Astrocyte (in vitro differentiated cells and primary cell): Measurements from ENCODE around the gene CNOT3.

Experiments
- EZH2 ChIP-seq: IDR thresholded peaks from 2 replicates; pipeline ENCODE4 v1.6.1; 2012; ENCODE audit warnings: mild to moderate bottlenecking, low read length, inconsistent platforms; ENCODE audit not compliant: insufficient read depth
- TF ChIP-seq, protein P1 (sequence below): IDR thresholded peaks from 2 replicates; pipeline ENCODE4 v1.5.1; 2011; ENCODE audit warnings: low read depth, mild to moderate bottlenecking, inconsistent platforms, low read length, moderate library complexity; ENCODE audit not compliant: insufficient read depth

DNA sequence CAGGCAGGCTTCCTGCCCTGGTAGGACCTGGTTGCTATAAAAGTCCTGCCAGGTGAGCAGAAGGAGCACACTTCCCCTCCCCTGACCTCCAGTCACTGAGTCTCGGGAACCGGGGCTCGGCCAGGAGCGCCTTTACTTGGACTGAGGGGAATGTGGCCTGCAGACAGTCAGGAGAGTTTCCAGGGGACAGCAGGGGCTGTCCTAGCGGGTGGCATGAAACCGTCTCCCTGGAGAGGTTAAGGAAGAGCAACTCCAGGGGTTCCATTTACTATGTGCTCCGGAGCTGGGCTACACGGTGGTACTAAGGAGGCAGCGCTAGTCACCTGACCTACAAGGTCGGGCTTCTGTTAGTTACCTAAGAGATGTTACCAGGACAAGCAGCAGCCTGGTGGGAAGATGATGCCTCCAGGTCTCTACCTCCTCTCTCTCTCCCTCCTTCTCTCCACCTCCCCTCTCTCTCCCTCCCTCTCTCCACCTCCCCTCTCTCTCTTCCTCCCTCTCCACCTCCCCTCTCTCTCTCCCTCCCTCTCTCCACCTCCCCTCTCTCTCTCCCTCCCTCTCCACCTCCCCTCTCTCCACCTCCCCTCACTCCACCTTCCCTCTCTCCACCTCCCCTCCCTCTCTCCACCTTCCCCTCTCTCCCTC lies 4.1 kb upstream of the CNOT3 start:
- TF ChIP-seq, protein P1, sequence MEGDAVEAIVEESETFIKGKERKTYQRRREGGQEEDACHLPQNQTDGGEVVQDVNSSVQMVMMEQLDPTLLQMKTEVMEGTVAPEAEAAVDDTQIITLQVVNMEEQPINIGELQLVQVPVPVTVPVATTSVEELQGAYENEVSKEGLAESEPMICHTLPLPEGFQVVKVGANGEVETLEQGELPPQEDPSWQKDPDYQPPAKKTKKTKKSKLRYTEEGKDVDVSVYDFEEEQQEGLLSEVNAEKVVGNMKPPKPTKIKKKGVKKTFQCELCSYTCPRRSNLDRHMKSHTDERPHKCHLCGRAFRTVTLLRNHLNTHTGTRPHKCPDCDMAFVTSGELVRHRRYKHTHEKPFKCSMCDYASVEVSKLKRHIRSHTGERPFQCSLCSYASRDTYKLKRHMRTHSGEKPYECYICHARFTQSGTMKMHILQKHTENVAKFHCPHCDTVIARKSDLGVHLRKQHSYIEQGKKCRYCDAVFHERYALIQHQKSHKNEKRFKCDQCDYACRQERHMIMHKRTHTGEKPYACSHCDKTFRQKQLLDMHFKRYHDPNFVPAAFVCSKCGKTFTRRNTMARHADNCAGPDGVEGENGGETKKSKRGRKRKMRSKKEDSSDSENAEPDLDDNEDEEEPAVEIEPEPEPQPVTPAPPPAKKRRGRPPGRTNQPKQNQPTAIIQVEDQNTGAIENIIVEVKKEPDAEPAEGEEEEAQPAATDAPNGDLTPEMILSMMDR: no peak
- TF ChIP-seq EZH2: no peak
